Measurements from ENCODE around the gene LPP. TPM values are rescaled to one million over a fixed set of nuclear protein-coding genes. Genes with fewer than 3 reads are reported as not detected.

LPP gene
- total and polyA plus RNA-seq, 2 of the 4 experiments (the other 2 are of a cell fraction) = 16.0 to 130 TPM

DNA sequence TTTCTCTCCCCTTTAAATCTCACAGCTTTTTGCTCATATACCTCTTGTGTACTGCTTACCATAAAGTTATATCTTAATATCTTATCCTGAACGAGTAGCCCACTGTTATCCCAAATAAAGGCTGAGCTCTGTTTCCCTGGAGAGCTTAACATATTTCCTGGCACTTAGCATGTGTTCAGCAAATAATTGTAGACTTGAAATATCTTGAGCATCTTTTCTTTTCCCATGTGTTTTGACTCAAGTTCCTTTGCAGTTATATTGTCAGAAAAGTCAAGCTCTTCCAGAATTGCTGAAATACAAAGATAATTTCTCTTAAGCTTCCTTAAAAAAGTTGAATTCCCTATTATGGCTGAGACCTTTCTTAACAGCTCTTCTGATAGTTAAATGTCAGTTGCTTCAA, 150.5 kb downstream of the LPP start:
- Histone ChIP-seq H3K9ac (ENCODE audit: low read depth, low read length) (no peak overlapping the region), H3K9me1 (ENCODE audit: insufficient read depth, low read length) (peaks cover 10% of the 10 kb centered on the region), H3K27me3 (ENCODE audit: control insufficient read depth, insufficient read depth, low read length) (no peaks in the 10 kb centered on the region), H3K79me1 (ENCODE audit: low read depth in 1 of 2, low read length in 2 of 2) (peaks cover 52 to 84% of the 10 kb centered on the region in 2 experiments), H3K18ac (ENCODE audit: low read depth, low read length) (no peak overlapping the region), H3K9me3 (ENCODE audit: control insufficient read depth, insufficient read depth, low read length) (no peaks in the 10 kb centered on the region), H3K4ac (ENCODE audit: low read depth, low read length) (no peak overlapping the region), H3K36me3 (ENCODE audit: control insufficient read depth, insufficient read depth, low read length) (peaks cover 7% of the 10 kb centered on the region; the same call in 1 of the 2 replicates), H3K4me3 (ENCODE audit: insufficient read depth, low read depth, low read length) (no peak overlapping the region), H2AK5ac (ENCODE audit: low read depth, low read length) (no peak overlapping the region), H2BK15ac (ENCODE audit: low read depth, low read length) (no peak overlapping the region), H3K14ac (replicated peaks; ENCODE audit: low read depth, low read length) (no peak overlapping the region), H3K56ac (ENCODE audit: extremely low read depth, insufficient read depth, low read length) (no peak overlapping the region), H4K5ac (ENCODE audit: low read depth, low read length) (no peak overlapping the region), H4K91ac (ENCODE audit: insufficient read depth, low read depth, low read length) (no peak overlapping the region), H2AK9ac (replicated peaks; ENCODE audit: low read depth, low read length, poor library complexity) (no peak overlapping the region), H2BK120ac (ENCODE audit: low read depth, low read length) (no peak overlapping the region), H3K27ac (ENCODE audit: insufficient read depth, low read length) (no peak overlapping the region), H3K23ac (ENCODE audit: low read depth, low read length) (no peak overlapping the region), H4K8ac (ENCODE audit: low read depth in 2 of 2, low read length in 2 of 2) (no peak overlapping the region), H2BK20ac (ENCODE audit: low read depth, low read length) (no peak overlapping the region), H3K4me1 (ENCODE audit: control insufficient read depth, insufficient read depth, low read length) (peaks cover 4% of the 10 kb centered on the region), H3K4me2 (ENCODE audit: low read depth, low read length) (no peak overlapping the region), H2BK5ac (ENCODE audit: low read depth, low read length, poor library complexity, severe bottlenecking) (no peak overlapping the region), H4K20me1 (ENCODE audit: insufficient read depth, low read length) (peaks cover 49% of the 10 kb centered on the region; the same call in 1 of the 2 replicates), H2AFZ (replicated peaks; ENCODE audit: low read length, poor library complexity) (no peak overlapping the region)
- ATAC-seq (ENCODE audit: low read depth) (no peak), DNase-seq (no peak)
- ChIA-PET POLR2A (ENCODE audit: unreplicated experiment) (no interaction called here), CTCF (interaction anchor here (1.0 kb wide), 1 partner anchor 13 kb away, joined by 3 read pairs; no protein-coding TSS in a partner anchor)
- dilution Hi-C loops (cut with HindIII; ENCODE audit: low sequenced_read_pairs, unreplicated experiment) (loop anchor here (25.0 kb wide), 1 partner anchor 567 kb away; the partner anchor contains the start of gene BCL6), in situ Hi-C loops (cut with MboI; ENCODE audit: low sequenced_read_pairs) (no loop called here), intact Hi-C loops (cut with micrococcal nuclease) (loop anchor here (5.0 kb wide), 1 partner anchor 43 kb away; no protein-coding TSS in a partner anchor)
- no CpG with 5 or more reads among the region's 1 CpG for WGBS, 2 experiments (ENCODE audit: extremely low coverage in 2 of 2, insufficient read length in 1 of 2)
- no peak for TF ChIP-seq ELK1 (IDR thresholded peaks at IDR 0.05; ENCODE audit: borderline replicate concordance, low read depth, low read length)
- TF ChIP-seq MAZ (IDR thresholded peaks at IDR 0.05; ENCODE audit: borderline replicate concordance, low read depth, low read length) = no peak
- TF ChIP-seq CTCF (conservative IDR thresholded peaks at IDR 0.05; ENCODE audit: low read depth, low read length) = no peak
- no peak for TF ChIP-seq CEBPB (IDR thresholded peaks at IDR 0.05; ENCODE audit: low read depth, low read length)
- no peak for TF ChIP-seq MXI1 (IDR thresholded peaks at IDR 0.05; ENCODE audit: borderline replicate concordance, low read depth, low read length)
- TF ChIP-seq RAD21 (IDR thresholded peaks at IDR 0.05; ENCODE audit: low read length) = no peak
- TF ChIP-seq BHLHE40 (IDR thresholded peaks at IDR 0.05; ENCODE audit: low read depth, low read length) = no peak
- TF ChIP-seq RCOR1 (IDR thresholded peaks at IDR 0.05; ENCODE audit: insufficient replicate concordance, low read length) = no peak
- no peak for TF ChIP-seq SMC3 (IDR thresholded peaks at IDR 0.05; ENCODE audit: low read depth, low read length)
- no peak for TF ChIP-seq NFE2L2 (IDR thresholded peaks at IDR 0.05; ENCODE audit: low read depth, low read length)
- no TSS peak for BruUV-seq (replicated peaks)
